ENCODE data around the gene CD160.

CD160 gene

DNA sequence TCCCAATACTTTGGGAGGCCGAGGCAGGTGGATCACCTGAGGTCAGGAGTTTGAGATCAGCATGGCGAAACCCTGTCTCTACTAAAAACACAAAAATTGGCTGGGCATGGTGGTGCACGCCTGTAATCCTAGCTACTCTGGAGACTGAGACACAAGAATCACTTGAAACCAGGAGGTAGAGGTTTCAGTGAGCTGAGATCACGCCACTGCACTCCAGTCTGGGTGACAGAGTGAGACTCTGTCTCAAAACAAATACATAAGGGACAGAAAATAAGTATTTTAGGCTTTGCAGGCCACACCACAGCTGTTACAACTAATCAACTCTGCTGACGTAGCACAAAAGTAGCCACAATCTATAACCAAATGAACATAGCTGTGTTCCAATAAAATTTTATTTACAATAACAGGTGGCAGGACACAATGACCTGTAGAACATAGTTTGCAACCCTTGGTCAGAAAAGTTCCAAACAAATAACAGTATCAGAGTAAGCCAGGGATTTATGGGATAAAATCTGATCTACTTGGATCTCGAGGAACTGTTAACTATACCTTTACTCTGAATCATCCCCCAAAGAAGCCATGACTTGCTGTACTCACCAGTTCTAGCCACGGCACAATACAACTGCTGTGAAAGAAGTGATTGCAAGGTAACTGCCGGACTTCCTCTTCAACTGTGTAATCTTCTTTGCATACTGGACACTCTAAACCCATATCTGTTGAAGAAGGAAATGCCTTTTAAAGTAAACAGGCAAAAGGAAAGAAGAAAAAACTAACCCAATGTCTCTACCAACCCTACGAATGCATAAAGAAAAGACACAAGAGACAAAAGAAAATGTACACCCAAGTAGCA is 28.3 kb downstream of the CD160 start:
- no peak for TF ChIP-seq CTCF (IDR thresholded peaks at IDR 0.05; ENCODE audit: borderline replicate concordance, control extremely low read depth, extremely low read depth, insufficient read depth, missing control alignments)
- in situ Hi-C loops (cut with MboI; ENCODE audit: low sequenced_read_pairs, unreplicated experiment), result no loop called here

GRCh38 chr1:145750426-145750825 is 31.1 kb downstream of the CD160 start:
- DNase-seq (ENCODE audit: low spot score), result no peak
- no peak for TF ChIP-seq CTCF (IDR thresholded peaks at IDR 0.05; ENCODE audit: borderline replicate concordance, control extremely low read depth, extremely low read depth, insufficient read depth, missing control alignments)
- in situ Hi-C loops (cut with MboI; ENCODE audit: low sequenced_read_pairs, unreplicated experiment), result no loop called here

More for the DNA sequence above, 28.3 kb downstream of the CD160 start:
- no peak for DNase-seq (ENCODE audit: low spot score)

DNA sequence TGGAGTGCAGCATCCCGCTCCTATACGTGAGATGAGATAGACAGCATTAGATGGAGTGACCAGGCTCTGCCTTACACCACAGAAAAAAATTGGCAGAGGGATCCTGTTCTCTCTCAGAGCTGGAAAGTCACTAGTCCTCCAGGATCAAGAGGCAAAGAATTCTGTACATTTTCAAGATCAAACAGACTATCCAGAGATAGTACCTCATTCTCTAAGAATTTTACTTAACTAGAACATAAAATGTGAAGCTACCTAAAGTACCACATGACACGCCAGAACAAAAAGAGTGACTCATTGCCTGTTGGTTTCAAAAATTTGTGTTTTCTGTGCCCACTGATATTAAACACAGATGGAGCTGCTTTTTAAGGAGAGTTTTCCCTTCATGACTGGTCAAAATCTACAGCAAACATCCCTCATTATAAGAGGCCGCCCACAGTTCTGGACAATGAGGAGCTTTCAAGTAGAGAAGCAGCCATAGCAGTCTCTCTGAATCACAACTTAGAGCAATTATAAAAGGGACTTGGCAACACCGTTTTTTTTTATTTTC is 32.3 kb downstream of the CD160 start:
- no peak for DNase-seq (ENCODE audit: low spot score)

GRCh38 chr1:145757420-145757819 is 38.1 kb downstream of the CD160 start:
- TF ChIP-seq CTCF (IDR thresholded peaks at IDR 0.05; ENCODE audit: borderline replicate concordance, control extremely low read depth, extremely low read depth, insufficient read depth, missing control alignments), result no peak
- no peak for DNase-seq (ENCODE audit: low spot score)
- in situ Hi-C loops (cut with MboI; ENCODE audit: low sequenced_read_pairs, unreplicated experiment), result no loop called here

More for the DNA sequence above, 32.3 kb downstream of the CD160 start:
- TF ChIP-seq CTCF (IDR thresholded peaks at IDR 0.05; ENCODE audit: borderline replicate concordance, control extremely low read depth, extremely low read depth, insufficient read depth, missing control alignments), result no peak
- in situ Hi-C loops (cut with MboI; ENCODE audit: low sequenced_read_pairs, unreplicated experiment), result no loop called here

DNA sequence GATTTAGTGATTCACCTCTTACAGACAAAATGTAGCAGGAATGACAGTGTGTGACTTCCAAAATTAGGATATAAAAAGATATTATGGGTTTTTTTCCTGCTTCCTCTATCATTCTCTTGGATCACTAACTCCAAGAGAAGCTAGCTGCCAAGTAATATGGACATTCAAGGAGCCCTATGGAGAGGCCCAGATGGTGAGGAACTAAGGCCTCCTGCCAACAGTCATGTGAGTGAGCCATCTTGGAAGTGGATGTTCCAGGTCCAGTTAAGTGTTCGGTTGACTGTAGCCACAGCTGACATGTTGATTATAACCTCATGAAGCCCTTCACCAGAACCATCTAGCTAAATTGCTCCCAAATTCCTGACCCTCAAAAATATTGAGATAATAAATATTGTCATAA is 38.8 kb downstream of the CD160 start:
- DNase-seq (ENCODE audit: low spot score), result no peak
- in situ Hi-C loops (cut with MboI; ENCODE audit: low sequenced_read_pairs, unreplicated experiment), result no loop called here
- TF ChIP-seq CTCF (IDR thresholded peaks at IDR 0.05; ENCODE audit: borderline replicate concordance, control extremely low read depth, extremely low read depth, insufficient read depth, missing control alignments), result no peak

DNA sequence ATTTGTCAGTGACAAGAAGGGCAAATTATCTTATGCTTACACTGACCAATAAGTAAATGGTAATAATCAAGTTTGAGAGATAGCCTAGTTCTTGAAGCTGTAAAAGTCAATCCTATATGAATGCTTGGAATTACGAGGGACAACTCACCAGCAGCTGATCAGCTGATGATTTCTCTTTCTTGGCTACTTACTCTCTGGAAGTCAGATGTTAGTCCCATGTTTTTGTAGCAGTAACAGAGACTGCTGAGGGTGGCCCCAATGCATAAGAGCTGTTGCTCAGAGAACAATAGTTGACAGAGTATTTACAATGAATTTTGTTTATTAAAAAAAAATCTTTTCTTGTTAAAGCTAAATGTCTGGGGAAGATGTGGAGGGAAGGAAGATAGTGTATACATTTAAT is 39.3 kb downstream of the CD160 start:
- no peak for TF ChIP-seq CTCF (IDR thresholded peaks at IDR 0.05; ENCODE audit: borderline replicate concordance, control extremely low read depth, extremely low read depth, insufficient read depth, missing control alignments)
- in situ Hi-C loops (cut with MboI; ENCODE audit: low sequenced_read_pairs, unreplicated experiment), result no loop called here
- DNase-seq (ENCODE audit: low spot score), result no peak

All from GM13976 (cell line).